Neuronal stem cell (in vitro differentiated cells): ENCODE results near the gene DBNL.

ENCODE experiments used
- DNase-seq: peaks from one replicate; pipeline ENCODE4 v3.0.0-alpha.2; 2013; ENCODE audit warnings: low spot score
- H2AFZ ChIP-seq: one replicate; pipeline ENCODE4 v1.6.1; 2013; ENCODE audit warnings: mild to moderate bottlenecking, low read length, inconsistent platforms
- H2AK5ac ChIP-seq: 2 replicates; pipeline ENCODE4 v1.6.1; 2013; ENCODE audit warnings: low read depth, mild to moderate bottlenecking, inconsistent platforms, low read length, moderate library complexity, mixed read lengths
- H2BK120ac ChIP-seq: 2 replicates; pipeline ENCODE4 v1.6.1; 2013; ENCODE audit warnings: low read depth, mild to moderate bottlenecking, inconsistent platforms, low read length, moderate library complexity, mixed read lengths
- H2BK12ac ChIP-seq: one replicate; pipeline ENCODE4 v1.6.1; 2013; ENCODE audit warnings: low read length, inconsistent platforms
- H2BK15ac ChIP-seq: 2 replicates; pipeline ENCODE4 v1.6.1; 2013; ENCODE audit warnings: mild to moderate bottlenecking, low read length, inconsistent platforms, mixed read lengths
- H2BK5ac ChIP-seq: one replicate; pipeline ENCODE4 v1.6.1; 2013; ENCODE audit warnings: inconsistent platforms, mild to moderate bottlenecking, low read length, moderate library complexity
- H3K14ac ChIP-seq: one replicate; pipeline ENCODE4 v1.6.1; 2013; ENCODE audit warnings: low read length, inconsistent platforms
- H3K18ac ChIP-seq: 2 replicates; pipeline ENCODE4 v1.6.1; 2013; ENCODE audit warnings: low read length, inconsistent platforms
- H3K23ac ChIP-seq: 2 replicates; pipeline ENCODE4 v1.6.1; 2013; ENCODE audit warnings: low read depth, mild to moderate bottlenecking, mixed read lengths, low read length, inconsistent platforms; ENCODE audit not compliant: poor library complexity
- H3K27ac ChIP-seq: replicated peaks from 3 replicates; pipeline ENCODE4 v1.5.1; 2013; ENCODE audit warnings: low read length, inconsistent platforms
- H3K27me3 ChIP-seq, 3 experiments: 2 replicates each; pipeline ENCODE4 v1.6.1; 2013; ENCODE audit warnings: low read length in 3 of 3, mild to moderate bottlenecking in 2 of 3, inconsistent platforms in 1 of 3, low read depth in 1 of 3, mixed read lengths in 1 of 3, moderate library complexity in 1 of 3; ENCODE audit not compliant: control insufficient read depth in 3 of 3, insufficient read depth in 3 of 3
- H3K36me3 ChIP-seq, 2 donors: replicated peaks in 1 of 2; 2 replicates each; pipeline ENCODE4 v1.6.1; 2013; ENCODE audit warnings: low read length in 2 of 2; ENCODE audit not compliant: control insufficient read depth in 2 of 2, insufficient read depth in 2 of 2
- H3K4ac ChIP-seq: 2 replicates; pipeline ENCODE4 v1.6.1; 2013; ENCODE audit warnings: inconsistent platforms, mild to moderate bottlenecking, low read length, moderate library complexity
- H3K4me1 ChIP-seq, 2 donors: 1 replicate in 1 of 2; 2 replicates in 1 of 2; pipeline ENCODE4 v1.6.1; 2013; ENCODE audit warnings: low read length in 2 of 2, low read depth in 1 of 2; ENCODE audit not compliant: control insufficient read depth in 2 of 2, insufficient read depth in 1 of 2
- H3K4me2 ChIP-seq: one replicate; pipeline ENCODE4 v1.6.1; 2013; ENCODE audit warnings: mild to moderate bottlenecking, low read length, inconsistent platforms; ENCODE audit not compliant: insufficient read depth, poor library complexity, severe bottlenecking
- H3K4me3 ChIP-seq, 2 donors: 2 replicates each; pipeline ENCODE4 v1.5.1; 2013; ENCODE audit warnings: low read length in 2 of 2, mild to moderate bottlenecking in 2 of 2, inconsistent platforms in 1 of 2, moderate library complexity in 1 of 2
- H3K79me1 ChIP-seq: one replicate; pipeline ENCODE4 v1.6.1; 2013; ENCODE audit warnings: low read depth, mild to moderate bottlenecking, inconsistent platforms, low read length, moderate library complexity
- H3K9ac ChIP-seq: one replicate; pipeline ENCODE4 v1.6.1; 2013; ENCODE audit warnings: mild to moderate bottlenecking, low read depth, low read length, inconsistent platforms; ENCODE audit not compliant: poor library complexity
- H3K9me3 ChIP-seq, 2 donors: replicated peaks in 1 of 2; 2 replicates each; pipeline versions ENCODE3 to v1.6.1; 2013; ENCODE audit warnings: low read length in 2 of 2, mild to moderate bottlenecking in 2 of 2, inconsistent platforms in 1 of 2, low read depth in 1 of 2, mixed read lengths in 1 of 2, moderate library complexity in 1 of 2; ENCODE audit not compliant: control insufficient read depth in 2 of 2, insufficient read depth in 1 of 2
- H4K8ac ChIP-seq: one replicate; pipeline ENCODE4 v1.6.1; 2013; ENCODE audit warnings: low read depth, mild to moderate bottlenecking, inconsistent platforms, low read length, moderate library complexity
- H4K91ac ChIP-seq: one replicate; pipeline ENCODE4 v1.6.1; 2013; ENCODE audit warnings: low read length, low read depth, mild to moderate bottlenecking, inconsistent platforms; ENCODE audit not compliant: poor library complexity
- WGBS, 2 donors: extraction: QIAGEN DNeasy Blood & Tissue Kit; methylation state at CpG; one replicate each; pipeline ENCODE4 v1.1.7; 2013; ENCODE audit warnings: missing lambda C conversion rate in 2 of 2, mixed read lengths in 1 of 2; ENCODE audit not compliant: insufficient read length in 2 of 2, insufficient replicate concordance in 1 of 2; ENCODE audit errors: extremely low coverage in 2 of 2; 5-methylcytosine and 5-hydroxymethylcytosine counted together

The DBNL gene

GRCh38 chr7:44101303-44101965 is 56.9 kb downstream of the DBNL start:
- Histone ChIP-seq H3K4me1 (peaks cover 8 to 14% of the 10 kb centered on the region in 2 donors), H2AFZ (peak overlapping the region; percentile 88)

GRCh38 chr7:44101966-44102845 is 57.7 kb downstream of the DBNL start:
- Histone ChIP-seq H3K14ac (no peak overlapping the region), H3K4ac (no peak overlapping the region), H3K18ac (peak overlapping the region; percentile 35), H2BK5ac (no peak overlapping the region), H2BK120ac (no peak overlapping the region), H2AK5ac (peak overlapping the region; percentile 1), H3K27ac (no peak overlapping the region), H2BK12ac (no peak overlapping the region), H3K9me3 (no peaks in the 10 kb centered on the region), H3K27me3 (peaks cover 0 to 8% (median 5%) of the 10 kb centered on the region in 3 experiments), H3K36me3 (no peaks in the 10 kb centered on the region), H3K4me2 (no peak overlapping the region), H3K23ac (no peak overlapping the region), H4K91ac (no peak overlapping the region), H3K79me1 (no peaks in the 10 kb centered on the region), H2BK15ac (peak overlapping the region; percentile 80), H2AFZ (peak overlapping the region; percentile 18), H3K9ac (no peak overlapping the region), H3K4me1 (peaks cover 8 to 14% of the 10 kb centered on the region in 2 donors), H3K4me3 (no peak overlapping the region), H4K8ac (no peak overlapping the region)
- no CpG with 5 or more reads among the region's 14 CpGs for WGBS, 2 donors
- no peak for DNase-seq

More at GRCh38 chr7:44101303-44101965, 56.9 kb downstream of the DBNL start:
- peak overlapping the region; percentile 27 for H3K23ac ChIP-seq
- no peak overlapping the region for H2BK15ac ChIP-seq
- H3K14ac ChIP-seq, result no peak overlapping the region
- no peaks in the 10 kb centered on the region for H3K79me1 ChIP-seq
- no peak overlapping the region for H2BK12ac ChIP-seq
- H2BK5ac ChIP-seq, result peak overlapping the region; percentile 69
- peak overlapping the region; percentile 39 for H2BK120ac ChIP-seq
- H3K27me3 ChIP-seq, result peaks cover 0 to 8% (median 5%) of the 10 kb centered on the region in 3 experiments
- H4K91ac ChIP-seq, result no peak overlapping the region
- H3K4ac ChIP-seq, result no peak overlapping the region
- DNase-seq, result no peak
- H3K36me3 ChIP-seq, result no peaks in the 10 kb centered on the region
- no CpG with 5 or more reads among the region's 3 CpGs for WGBS, 2 donors
- H3K9me3 ChIP-seq, result no peaks in the 10 kb centered on the region
- no peak overlapping the region for H3K4me2 ChIP-seq
- H2AK5ac ChIP-seq, result peak overlapping the region; percentile 60
- peak overlapping the region; percentile 27 for H3K18ac ChIP-seq
- H4K8ac ChIP-seq, result no peak overlapping the region
- H3K27ac ChIP-seq, result no peak overlapping the region
- H3K4me3 ChIP-seq, result no peak overlapping the region
- H3K9ac ChIP-seq, result peak overlapping the region; percentile 30

- Histone ChIP-seq H3K4me1 (peaks cover 8 to 14% of the 10 kb centered on the region in 2 donors), H3K9me3 (no peaks in the 10 kb centered on the region), H3K14ac (no peak overlapping the region), H2BK5ac (no peak overlapping the region), H3K4me2 (no peak overlapping the region), H3K23ac (no peak overlapping the region), H3K4me3 (peak overlapping the region in 1 of 2 donors; percentile 43), H2BK12ac (no peak overlapping the region), H3K79me1 (no peaks in the 10 kb centered on the region), H2AK5ac (peak overlapping the region; percentile 1), H2BK120ac (no peak overlapping the region), H3K4ac (no peak overlapping the region), H3K36me3 (peaks cover 0 to 2% of the 10 kb centered on the region in 2 donors), H4K91ac (no peak overlapping the region), H3K27me3 (peaks cover 0 to 8% (median 5%) of the 10 kb centered on the region in 3 experiments), H4K8ac (no peak overlapping the region), H3K18ac (peak overlapping the region; percentile 39), H3K9ac (no peak overlapping the region), H2BK15ac (peak overlapping the region; percentile 80), H2AFZ (peak overlapping the region; percentile 87), H3K27ac (no peak overlapping the region)
- no peak for DNase-seq
- no CpG with 5 or more reads among the region's 8 CpGs for WGBS, 2 donors
Measured at GRCh38 chr7:44102846-44103565, 58.5 kb downstream of the DBNL start.
